H54 (cell line): ENCODE results near the gene MBD4.

Source experiments
- DNase-seq: peaks from one replicate; pipeline ENCODE4 v3.0.0; 2011; ENCODE audit warnings: low spot score, mixed read lengths; ENCODE audit not compliant: insufficient read length
- FAIRE-seq: peaks from 3 replicates; lab custom pipeline; 2011; peaks lifted over from hg19 to GRCh38; lab: Jason Lieb, UNC
- POLR2A ChIP-seq: IDR thresholded peaks from 2 replicates; pipeline ENCODE4 v1.6.1; 2011; ENCODE audit warnings: low read depth, mild to moderate bottlenecking, low read length

The MBD4 gene

GRCh38 chr3:129449279-129450115, 9.7 kb upstream of the MBD4 start:
- FAIRE-seq (no peak), DNase-seq (no peak)
- no peak for TF ChIP-seq POLR2A

DNA sequence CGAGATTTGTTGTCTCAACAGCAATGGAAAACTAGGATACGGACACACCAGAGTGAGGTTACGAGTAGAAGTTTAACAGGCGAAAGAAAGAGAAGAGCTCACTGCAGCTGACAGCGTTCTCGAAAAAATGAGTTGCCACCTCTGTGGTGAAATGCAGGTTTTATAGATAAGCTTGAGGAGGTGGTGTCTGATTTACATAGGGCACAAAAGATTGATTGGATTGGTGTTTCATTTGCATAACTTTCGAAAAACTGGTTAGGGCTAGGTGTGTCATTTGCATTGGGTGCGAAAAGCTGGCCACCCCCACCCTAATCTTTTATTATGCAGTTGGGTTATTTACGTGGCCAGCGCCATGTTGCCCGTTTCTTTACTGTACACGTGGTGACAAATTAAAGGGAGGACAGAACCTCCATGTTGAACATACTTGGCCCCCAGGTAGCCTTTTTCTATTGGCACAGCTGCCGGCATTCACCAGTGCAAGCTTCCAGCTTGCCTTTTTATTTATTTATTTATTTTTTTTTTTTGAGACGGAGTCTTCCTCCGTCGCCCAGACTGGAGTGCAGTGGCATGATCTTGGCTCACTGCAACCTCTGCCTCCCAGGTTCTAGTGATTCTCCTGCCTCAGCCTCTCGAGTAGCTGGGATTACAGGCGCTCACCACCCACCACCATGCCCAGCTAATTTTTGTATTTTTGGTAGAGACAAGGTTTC, 8.6 kb upstream of the MBD4 start:
- FAIRE-seq = no peak
- DNase-seq = no peak
- no peak for TF ChIP-seq POLR2A

DNA sequence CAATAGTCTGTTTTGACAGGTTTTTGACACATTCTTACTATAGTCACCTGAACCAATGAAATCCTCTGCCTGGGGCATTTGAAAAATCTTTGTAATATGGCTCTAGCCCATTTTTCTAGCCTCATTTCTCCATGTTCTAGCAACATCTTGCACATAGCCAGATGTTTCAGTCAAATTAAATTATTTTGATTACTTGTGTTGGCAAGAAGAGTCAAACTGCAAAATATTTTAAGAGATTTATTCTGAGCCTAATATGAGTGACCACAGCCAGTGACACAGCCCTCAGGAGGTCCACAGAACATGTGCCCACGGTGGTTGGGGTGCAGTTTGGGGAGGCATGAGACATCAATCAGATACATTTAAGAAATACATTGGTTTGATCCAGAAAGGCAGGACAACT, 7.2 kb upstream of the MBD4 start:
- TF ChIP-seq POLR2A = no peak
- no peak for FAIRE-seq
- no peak for DNase-seq

- no peak for FAIRE-seq
- TF ChIP-seq POLR2A = no peak
These were observed 5.7 kb upstream of the MBD4 start for GRCh38 chr3:129445471-129445870.

DNA sequence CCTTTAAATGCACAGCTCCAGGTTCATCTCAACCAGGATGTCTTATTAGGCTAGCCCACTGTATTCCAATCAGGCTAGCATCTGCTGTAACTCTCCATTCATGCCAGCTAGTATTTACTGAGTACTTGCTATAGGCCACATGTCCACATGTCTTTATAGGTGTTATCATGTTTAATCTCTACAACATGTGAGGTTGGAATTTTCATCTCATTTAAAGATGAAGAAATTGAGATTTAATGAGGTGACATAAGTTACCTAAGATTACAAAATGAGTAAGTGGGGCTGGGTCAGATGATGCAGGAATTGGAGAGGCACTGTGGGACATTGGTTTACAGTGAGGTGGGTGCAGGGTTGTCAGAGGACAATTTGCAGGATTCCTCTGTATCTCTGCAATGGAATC, 3.2 kb upstream of the MBD4 start:
- no peak for TF ChIP-seq POLR2A

More at GRCh38 chr3:129445471-129445870, 5.7 kb upstream of the MBD4 start:
- no peak for DNase-seq

DNA sequence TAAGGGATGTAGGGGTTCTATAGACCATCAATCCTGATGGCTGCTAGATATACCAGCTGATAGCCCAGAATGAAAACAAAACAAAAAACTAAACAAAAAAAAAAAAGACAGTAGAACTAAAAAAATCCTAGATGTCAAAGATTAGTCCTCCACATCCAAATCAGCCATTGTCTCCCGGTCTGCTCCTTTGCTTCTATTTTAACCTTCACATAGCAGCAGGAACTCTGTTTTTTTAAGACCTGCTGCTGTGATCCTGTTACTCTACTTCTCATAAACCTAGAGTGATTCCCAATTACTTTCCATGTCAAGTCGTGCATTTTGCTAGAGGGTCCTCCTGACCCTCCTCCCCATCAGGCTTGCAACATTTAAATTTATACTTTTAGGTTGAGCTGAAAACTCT, 2.7 kb upstream of the MBD4 start:
- FAIRE-seq (no peak), DNase-seq (no peak)
- no peak for TF ChIP-seq POLR2A

More for the DNA sequence above, 3.2 kb upstream of the MBD4 start:
- no peak for FAIRE-seq
- no peak for DNase-seq

GRCh38 chr3:129441782-129442181, 2.0 kb upstream of the MBD4 start:
- no peak for TF ChIP-seq POLR2A
- DNase-seq = no peak
- no peak for FAIRE-seq

GRCh38 chr3:129441215-129441614, 1.5 kb upstream of the MBD4 start:
- FAIRE-seq = no peak
- DNase-seq = no peak
- no peak for TF ChIP-seq POLR2A

DNA sequence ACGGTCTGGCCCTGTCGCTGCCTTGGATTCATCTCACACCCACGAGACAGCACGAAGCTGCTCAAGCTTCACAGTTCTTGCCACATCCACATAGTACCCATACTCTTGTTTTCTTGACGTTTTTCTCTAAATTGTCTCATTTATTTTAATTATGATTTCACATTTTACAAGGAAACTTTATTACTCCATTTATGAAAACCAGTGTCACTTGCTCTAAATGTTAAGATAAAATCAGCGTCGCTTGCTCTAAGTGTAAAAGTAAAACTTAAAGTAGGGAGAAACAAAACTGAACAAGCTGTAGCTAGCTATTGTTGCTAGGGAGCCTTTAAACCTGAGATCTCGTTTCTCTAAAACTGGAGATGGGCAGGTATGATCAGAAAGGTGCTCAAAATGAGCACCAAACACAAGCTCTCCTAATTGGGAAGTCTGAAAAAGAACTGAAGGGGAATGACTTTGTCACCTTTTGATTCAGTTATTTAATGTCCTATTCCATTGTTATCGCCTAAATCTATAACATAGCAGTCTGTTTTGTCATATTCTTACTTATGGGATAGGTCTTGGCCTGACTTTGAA, 956 bp upstream of the MBD4 start:
- no peak for DNase-seq
- no peak for FAIRE-seq
- no peak for TF ChIP-seq POLR2A

DNA sequence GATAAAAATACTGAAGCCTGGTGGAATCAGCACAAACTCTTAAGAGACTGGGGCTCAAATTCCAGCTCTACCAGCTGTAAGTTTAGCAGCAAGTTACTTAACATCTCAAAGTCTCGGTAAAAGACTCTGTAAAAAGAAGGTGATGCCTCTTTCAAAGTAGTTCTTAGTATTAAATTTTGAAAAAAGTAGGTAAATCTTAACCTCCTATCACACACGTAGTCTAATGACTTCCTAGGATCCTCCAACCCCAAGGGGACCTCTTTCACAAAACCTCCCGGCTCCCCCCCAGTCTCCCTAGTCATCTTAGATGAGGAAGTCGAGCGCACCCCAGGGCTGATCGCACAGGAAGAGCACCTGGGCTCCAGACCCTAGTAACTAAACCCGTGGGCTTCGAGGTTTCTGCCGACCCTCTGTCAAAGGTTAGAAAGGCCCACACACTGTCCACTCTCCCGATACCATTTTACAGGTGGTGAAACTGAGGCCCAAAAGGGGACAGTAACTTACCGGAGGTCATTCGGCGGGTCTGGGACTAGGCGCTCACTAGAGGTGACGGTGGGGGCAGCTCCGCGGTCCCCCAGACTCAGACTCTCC, 427 bp downstream of the MBD4 start:
- FAIRE-seq (no peak), DNase-seq (peak; percentile 33)
- no peak for TF ChIP-seq POLR2A

DNA sequence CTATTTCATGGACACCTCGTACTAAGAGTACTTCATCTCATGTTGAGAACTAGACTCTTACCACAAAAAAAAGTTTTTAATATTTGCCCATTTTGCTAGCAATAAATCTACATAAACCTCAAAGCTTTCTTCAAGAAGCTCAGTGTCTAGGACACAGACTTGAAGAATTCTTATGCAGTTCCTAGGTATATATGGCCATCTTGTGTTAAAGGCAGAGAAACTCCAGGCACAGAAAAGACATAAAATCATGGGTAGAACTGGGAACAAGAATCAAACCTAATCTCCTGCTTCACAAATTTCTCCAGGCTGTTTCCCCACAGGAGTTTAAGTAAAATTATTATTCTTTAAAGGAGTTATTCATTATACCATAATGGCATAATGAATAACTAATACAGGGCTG, 4.4 kb downstream of the MBD4 start:
- no peak for TF ChIP-seq POLR2A
- FAIRE-seq (no peak), DNase-seq (no peak)

DNA sequence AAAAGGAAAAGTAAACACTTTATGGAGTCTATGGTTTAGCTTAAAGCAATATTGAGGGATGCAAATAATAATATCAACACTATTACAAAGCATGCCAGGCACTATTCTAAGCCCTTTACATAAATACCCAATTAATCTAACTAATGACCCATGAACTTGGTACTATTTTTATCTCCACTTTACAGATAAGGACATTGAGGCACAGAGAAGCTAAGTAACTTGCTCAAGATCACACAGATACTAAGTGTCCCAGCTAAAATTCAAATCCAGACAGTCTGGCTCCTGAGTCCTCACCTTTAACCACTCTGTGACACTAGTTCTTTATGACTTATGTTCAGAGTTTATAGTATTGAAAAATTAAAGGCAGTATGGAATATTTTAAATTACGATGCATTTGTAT, 5.6 kb downstream of the MBD4 start:
- DNase-seq (no peak), FAIRE-seq (no peak)
- no peak for TF ChIP-seq POLR2A

DNA sequence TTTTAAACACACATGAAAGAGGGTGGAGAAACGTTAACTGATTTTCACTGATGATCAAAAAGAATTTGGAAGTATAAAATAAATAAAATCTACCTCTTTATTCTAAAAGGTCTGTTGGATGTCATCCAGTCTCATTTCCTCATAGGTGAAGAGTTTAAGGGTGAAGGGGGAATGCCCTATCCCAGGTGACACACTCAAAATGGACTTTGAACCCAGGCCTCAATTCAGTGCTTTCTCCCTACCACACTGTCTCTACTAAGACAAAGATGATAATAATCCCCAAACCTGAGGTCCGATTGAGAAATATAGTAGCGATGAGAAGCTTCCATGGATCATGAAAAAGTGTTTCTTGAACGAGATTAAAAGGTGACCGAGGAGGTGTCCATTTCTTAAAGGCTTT, 6.2 kb downstream of the MBD4 start:
- FAIRE-seq (no peak), DNase-seq (no peak)

DNA sequence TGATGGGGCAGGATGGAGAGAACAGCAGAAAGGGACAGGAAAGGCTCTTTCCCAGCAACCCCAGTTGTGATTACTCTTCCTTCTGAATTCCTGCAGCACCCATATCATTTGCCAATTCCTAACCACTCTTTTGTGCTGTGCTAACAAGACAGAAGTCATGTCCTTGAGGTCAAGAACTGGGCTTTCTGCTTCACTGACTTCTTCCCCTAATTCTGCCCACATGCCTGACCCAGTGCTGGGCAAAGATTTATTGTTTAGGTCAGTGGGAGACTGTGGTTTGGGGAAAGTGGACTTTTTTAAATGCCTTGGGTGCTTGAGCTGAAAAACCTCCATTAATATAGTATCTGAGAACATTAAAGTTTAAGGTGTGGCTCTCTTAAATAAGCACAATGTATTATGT, 7.1 kb downstream of the MBD4 start:
- no peak for FAIRE-seq
- DNase-seq = no peak
- TF ChIP-seq POLR2A = no peak

More for the DNA sequence above, 6.2 kb downstream of the MBD4 start:
- TF ChIP-seq POLR2A = no peak
